22Rv1 (cell line): ENCODE measurements around the gene PHRF1.

ENCODE experiments used
- H3K27ac ChIP-seq: fragments of 450-650 bp; 2 replicates; pipeline ENCODE4 v1.5.1; 2017
- ZFX ChIP-seq: fragments of 450-650 bp; IDR thresholded peaks from 2 replicates; pipeline ENCODE4 v1.6.1; 2017; ENCODE audit warnings: antibody characterized with exemption, borderline replicate concordance
- TF ChIP-seq, protein P1 (sequence below): fragments of 450-650 bp; IDR thresholded peaks from 2 replicates; pipeline ENCODE4 v1.5.1; 2017; ENCODE audit warnings: mild to moderate bottlenecking

Gene PHRF1

DNA sequence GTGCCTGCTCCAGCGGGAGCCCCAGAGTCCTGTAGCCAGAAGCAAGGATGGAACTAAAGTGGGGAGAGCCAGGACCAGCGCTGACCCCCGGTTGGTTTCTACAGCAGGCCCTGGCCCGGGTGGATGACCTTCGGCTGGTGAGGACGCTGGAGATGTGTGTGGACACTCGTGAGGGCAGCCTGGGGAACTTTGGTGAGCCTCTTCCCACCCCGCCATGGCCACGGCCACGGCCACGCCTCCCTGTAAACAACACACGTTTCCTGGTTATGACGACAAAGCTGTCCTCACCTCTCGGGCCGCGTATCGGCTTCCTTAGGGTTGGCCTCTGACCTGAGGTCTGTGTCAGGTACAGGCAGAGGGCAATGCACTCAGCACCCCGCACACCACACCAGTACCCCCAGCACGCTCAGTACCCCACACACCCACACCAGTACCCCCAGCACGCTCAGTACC, 34.8 kb upstream of the PHRF1 start:
- no peak overlapping the region for H3K27ac ChIP-seq
- no peak for TF ChIP-seq ZFX
- TF ChIP-seq, protein P1, sequence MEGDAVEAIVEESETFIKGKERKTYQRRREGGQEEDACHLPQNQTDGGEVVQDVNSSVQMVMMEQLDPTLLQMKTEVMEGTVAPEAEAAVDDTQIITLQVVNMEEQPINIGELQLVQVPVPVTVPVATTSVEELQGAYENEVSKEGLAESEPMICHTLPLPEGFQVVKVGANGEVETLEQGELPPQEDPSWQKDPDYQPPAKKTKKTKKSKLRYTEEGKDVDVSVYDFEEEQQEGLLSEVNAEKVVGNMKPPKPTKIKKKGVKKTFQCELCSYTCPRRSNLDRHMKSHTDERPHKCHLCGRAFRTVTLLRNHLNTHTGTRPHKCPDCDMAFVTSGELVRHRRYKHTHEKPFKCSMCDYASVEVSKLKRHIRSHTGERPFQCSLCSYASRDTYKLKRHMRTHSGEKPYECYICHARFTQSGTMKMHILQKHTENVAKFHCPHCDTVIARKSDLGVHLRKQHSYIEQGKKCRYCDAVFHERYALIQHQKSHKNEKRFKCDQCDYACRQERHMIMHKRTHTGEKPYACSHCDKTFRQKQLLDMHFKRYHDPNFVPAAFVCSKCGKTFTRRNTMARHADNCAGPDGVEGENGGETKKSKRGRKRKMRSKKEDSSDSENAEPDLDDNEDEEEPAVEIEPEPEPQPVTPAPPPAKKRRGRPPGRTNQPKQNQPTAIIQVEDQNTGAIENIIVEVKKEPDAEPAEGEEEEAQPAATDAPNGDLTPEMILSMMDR: no peak

DNA sequence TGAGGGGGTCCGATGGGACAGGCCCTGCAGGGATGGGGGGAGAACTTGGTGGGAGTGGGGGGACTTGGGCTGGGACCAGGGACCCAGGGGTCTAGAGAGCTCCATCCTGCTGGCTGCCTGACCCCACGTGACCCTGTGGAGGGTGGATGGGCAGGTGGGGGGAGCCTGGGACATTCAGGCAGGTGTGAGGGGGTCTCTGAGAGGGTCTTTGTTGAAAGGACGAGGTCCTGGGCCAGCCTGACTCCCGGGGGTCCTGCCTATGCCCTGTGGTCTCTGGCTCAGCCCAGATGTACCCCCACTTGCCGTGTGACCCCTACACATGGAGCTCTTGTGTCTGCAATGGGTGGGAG, 31.5 kb upstream of the PHRF1 start:
- no peak overlapping the region for H3K27ac ChIP-seq
- TF ChIP-seq ZFX: no peak
- TF ChIP-seq, protein P1: no peak

GRCh38 chr11:545171-545570, 31.1 kb upstream of the PHRF1 start:
- TF ChIP-seq, protein P1: no peak
- TF ChIP-seq ZFX: no peak
- no peak overlapping the region for H3K27ac ChIP-seq

DNA sequence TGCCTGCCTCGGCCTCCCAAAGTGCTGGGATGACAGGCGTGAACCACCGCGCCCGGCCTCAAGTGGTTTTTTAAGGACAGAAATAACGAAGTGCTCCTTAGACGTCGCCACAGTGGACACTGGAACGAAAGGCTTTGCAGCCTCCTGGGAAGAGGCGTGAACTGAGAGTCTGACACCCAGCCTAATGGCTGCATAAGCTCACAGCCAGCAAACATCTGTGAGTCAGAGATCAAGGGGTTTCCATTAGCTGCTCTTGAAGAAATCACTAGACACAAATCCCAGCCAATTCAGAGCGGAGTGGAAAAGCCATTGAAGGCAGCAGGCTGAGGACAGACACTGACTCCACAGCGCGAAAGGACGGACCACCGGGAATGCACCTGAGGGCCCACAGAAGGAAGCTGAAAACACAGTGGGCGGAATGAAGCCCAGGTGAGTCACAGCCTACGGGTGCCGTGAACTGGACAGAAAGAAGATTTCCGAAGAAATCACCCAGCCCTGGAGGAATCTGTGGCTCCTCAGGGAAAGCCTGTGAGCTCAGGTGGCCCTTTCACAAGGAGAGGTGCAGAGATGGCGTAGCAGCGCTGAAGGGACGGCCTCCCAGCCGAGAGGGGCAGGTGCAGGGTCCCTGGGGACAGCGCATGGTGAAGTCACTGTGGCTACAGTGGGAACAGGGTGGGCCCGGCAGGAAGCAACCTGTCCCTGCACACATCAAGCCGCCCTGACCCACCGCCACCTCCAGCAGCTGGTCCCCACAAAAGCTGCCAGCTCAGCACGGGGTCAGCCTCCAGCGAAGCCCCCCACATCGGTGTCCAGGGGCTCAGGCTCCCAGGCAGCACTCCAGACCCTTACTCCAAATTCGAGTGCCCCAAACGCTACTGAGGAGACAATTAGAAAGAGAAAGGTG, 27.3 kb upstream of the PHRF1 start:
- H3K27ac ChIP-seq: no peak overlapping the region
- no peak for TF ChIP-seq ZFX
- TF ChIP-seq, protein P1: no peak

DNA sequence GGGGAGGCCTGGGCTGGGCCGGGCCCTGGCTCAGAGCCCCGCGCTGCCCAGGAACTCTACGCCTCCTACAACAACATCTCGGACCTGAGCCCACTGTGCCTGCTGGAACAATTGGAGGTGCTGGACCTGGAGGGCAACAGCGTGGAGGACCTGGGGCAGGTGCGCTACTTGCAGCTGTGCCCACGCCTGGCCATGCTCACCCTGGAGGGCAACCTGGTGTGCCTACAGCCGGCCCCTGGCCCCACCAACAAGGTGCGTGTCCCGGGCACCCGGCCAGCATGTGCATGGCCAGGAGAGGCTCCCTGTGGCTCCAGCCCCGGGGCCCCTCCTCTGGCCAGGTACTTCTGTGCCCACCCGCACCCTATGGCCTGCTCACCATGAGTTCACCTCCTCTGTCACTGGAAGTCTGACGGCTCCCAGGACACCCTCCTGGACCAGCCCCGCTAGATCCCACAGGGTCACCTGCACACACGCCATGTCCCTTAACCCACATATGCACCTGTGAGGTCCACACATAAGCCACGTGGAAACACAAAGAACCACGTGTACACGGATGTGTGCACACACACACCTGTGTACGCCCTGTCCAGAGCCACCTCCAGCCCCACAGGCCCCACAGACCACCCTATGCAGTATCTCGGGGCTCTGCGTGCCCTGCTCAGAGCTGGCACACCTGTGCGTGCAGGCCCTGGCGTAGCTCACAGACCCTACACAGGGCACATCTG, 26.1 kb upstream of the PHRF1 start:
- TF ChIP-seq ZFX: no peak
- TF ChIP-seq, protein P1: no peak
- no peak overlapping the region for H3K27ac ChIP-seq

DNA sequence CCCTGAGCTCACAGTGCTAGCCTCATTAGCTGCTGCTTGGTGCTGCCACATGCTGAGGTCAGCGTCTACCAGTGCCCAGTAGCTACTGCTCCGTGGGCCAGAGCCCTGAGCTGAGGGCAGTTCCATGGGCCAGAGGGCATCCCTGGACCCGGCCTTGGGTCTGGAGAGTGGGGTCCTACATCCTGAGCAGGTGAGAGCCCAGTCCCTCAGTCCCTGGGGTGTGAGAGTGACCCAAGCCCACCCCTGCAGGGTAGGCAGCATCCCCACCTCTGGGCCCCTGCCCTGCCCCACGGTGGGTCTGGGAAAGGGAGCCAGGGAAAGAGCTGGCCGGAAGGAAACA, 25.6 kb upstream of the PHRF1 start:
- no peak overlapping the region for H3K27ac ChIP-seq
- TF ChIP-seq, protein P1: no peak
- TF ChIP-seq ZFX: no peak

DNA sequence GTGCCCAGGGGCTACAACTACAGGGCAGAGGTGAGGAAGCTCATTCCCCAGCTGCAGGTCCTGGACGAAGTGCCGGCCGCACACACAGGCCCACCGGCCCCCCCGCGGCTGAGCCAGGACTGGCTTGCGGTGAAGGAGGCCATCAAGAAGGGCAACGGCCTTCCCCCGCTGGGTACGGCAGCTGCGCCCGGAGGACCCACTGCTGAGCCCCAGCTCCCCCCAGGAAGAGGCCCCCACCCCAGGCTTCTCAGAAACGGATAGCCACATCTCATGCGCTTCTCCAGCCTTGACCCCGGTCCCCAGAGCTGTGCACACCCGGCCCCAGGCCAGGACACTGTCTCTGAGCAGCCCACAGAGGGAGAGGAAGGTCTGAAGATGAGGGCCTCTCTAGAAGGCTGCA, 25.1 kb upstream of the PHRF1 start:
- no peak overlapping the region for H3K27ac ChIP-seq
- no peak for TF ChIP-seq ZFX
- TF ChIP-seq, protein P1: no peak
